DMS153 treated with DMSO at 0.1 percent for 48 hours (cell line): ENCODE data around the gene FERD3L.

Source experiments
- DNase-seq: peaks from one replicate; lab custom pipeline; 2025; ENCODE audit not compliant: unreplicated experiment; lab: John Stamatoyannopoulos, UW

The FERD3L gene

GRCh38 chr7:19101472-19101871, 43.7 kb downstream of the FERD3L start:
- no peak for DNase-seq

GRCh38 chr7:19099924-19100323, 45.3 kb downstream of the FERD3L start:
- no peak for DNase-seq

GRCh38 chr7:19099194-19099593, 46.0 kb downstream of the FERD3L start:
- DNase-seq = no peak

GRCh38 chr7:19098510-19098909, 46.7 kb downstream of the FERD3L start:
- no peak for DNase-seq

GRCh38 chr7:19097165-19098055, 47.8 kb downstream of the FERD3L start:
- no peak for DNase-seq

- no peak for DNase-seq
These were observed 49.8 kb downstream of the FERD3L start for GRCh38 chr7:19095353-19095860.
